Fibroblast of lung (primary cell): ENCODE measurements around the gene RAPGEF2. TPM values are rescaled to one million over a fixed set of nuclear protein-coding genes. Genes with fewer than 3 reads are reported as not detected.

Source experiments
- DNase-seq, 2 donors: peaks; one replicate each; pipeline versions ENCODE4 v3.0.0 to v3.0.0-alpha.2; 2010; ENCODE audit warnings: low read depth in 2 of 2
- H2AFZ ChIP-seq: 2 replicates; pipeline ENCODE4 v1.5.1; 2012; ENCODE audit warnings: low read length, control low read depth, inconsistent platforms
- H3K27ac ChIP-seq: 2 replicates; pipeline ENCODE4 v1.5.1; 2011; ENCODE audit warnings: low read length, control low read depth; ENCODE audit not compliant: insufficient read depth
- H3K27me3 ChIP-seq: 2 replicates; pipeline ENCODE4 v1.5.1; 2011; ENCODE audit warnings: mild to moderate bottlenecking, low read length; ENCODE audit not compliant: control insufficient read depth, insufficient read depth
- H3K36me3 ChIP-seq: 2 replicates; pipeline ENCODE4 v1.5.1; 2011; ENCODE audit warnings: low read length; ENCODE audit not compliant: control insufficient read depth, insufficient read depth
- H3K4me1 ChIP-seq: 2 replicates; pipeline ENCODE4 v1.5.1; 2011; ENCODE audit warnings: low read length; ENCODE audit not compliant: control insufficient read depth, insufficient read depth; ENCODE audit errors: extremely low read depth
- H3K4me2 ChIP-seq: 2 replicates; pipeline ENCODE4 v1.5.1; 2011; ENCODE audit warnings: low read length, control low read depth; ENCODE audit not compliant: insufficient read depth; ENCODE audit errors: extremely low read depth
- H3K4me3 ChIP-seq, 4 experiments: fragments of 200-600 bp in 1 of 4; sonication (generic) in 1 of 4; replicated peaks in 1 of 4; 2 replicates each; pipeline ENCODE4 v1.5.1; 2011 to 2016; ENCODE audit warnings: low read length in 4 of 4, low read depth in 3 of 4, mild to moderate bottlenecking in 3 of 4, control low read depth in 2 of 4, inconsistent platforms in 1 of 4, mixed read lengths in 1 of 4; ENCODE audit not compliant: insufficient read depth in 1 of 4; ENCODE audit errors: control extremely low read depth in 1 of 4
- H3K79me2 ChIP-seq: 2 replicates; pipeline ENCODE4 v1.5.1; 2012; ENCODE audit warnings: mild to moderate bottlenecking, low read length, inconsistent platforms; ENCODE audit not compliant: control insufficient read depth, insufficient read depth
- H3K9ac ChIP-seq: 2 replicates; pipeline ENCODE4 v1.5.1; 2011; ENCODE audit warnings: mild to moderate bottlenecking, low read length, control low read depth; ENCODE audit not compliant: insufficient read depth
- H3K9me3 ChIP-seq: 2 replicates; pipeline ENCODE4 v1.5.1; 2012; ENCODE audit warnings: low read depth, low read length; ENCODE audit not compliant: control insufficient read depth, insufficient read depth
- H4K20me1 ChIP-seq: 2 replicates; pipeline ENCODE4 v1.5.1; 2011; ENCODE audit warnings: low read length; ENCODE audit not compliant: control insufficient read depth, insufficient read depth; ENCODE audit errors: extremely low read depth
- EZH2 ChIP-seq: IDR thresholded peaks from 2 replicates; pipeline ENCODE4 v1.5.1; 2012; ENCODE audit warnings: low read length, control low read depth, mild to moderate bottlenecking; ENCODE audit errors: missing control alignments
- polyA plus RNA-seq, 2 donors: library from polyadenylated mRNA; depleted of rRNA in 1 of 2; stranded (reverse) in 1 of 2; unstranded in 1 of 2; fragments of >200 nt; gene quantifications; 2 replicates each; pipeline ENCODE4 v1.2.1, GENCODE V29; 2011 to 2012; ENCODE audit warnings: missing spikeins in 1 of 2
- total RNA-seq: library from RNA; depleted of rRNA; stranded (reverse); fragments of >200 nt; gene quantifications from 2 replicates; pipeline ENCODE4 v1.2.1, GENCODE V29; 2014
- TF ChIP-seq, protein P1 (sequence below), 2 donors: IDR thresholded peaks in 1 of 2; conservative IDR thresholded peaks in 1 of 2; 1 replicate in 1 of 2; 2 replicates in 1 of 2; pipeline ENCODE4 v1.5.1; 2011 to 2012; ENCODE audit warnings: low read length in 2 of 2, control low read depth in 1 of 2, inconsistent platforms in 1 of 2, low read depth in 1 of 2, mild to moderate bottlenecking in 1 of 2

RAPGEF2 gene
- total and polyA plus RNA-seq, 2 donors (not counting 1 experiment from before 2014, with no cell fraction given): 45.5 to 58.5 TPM

DNA sequence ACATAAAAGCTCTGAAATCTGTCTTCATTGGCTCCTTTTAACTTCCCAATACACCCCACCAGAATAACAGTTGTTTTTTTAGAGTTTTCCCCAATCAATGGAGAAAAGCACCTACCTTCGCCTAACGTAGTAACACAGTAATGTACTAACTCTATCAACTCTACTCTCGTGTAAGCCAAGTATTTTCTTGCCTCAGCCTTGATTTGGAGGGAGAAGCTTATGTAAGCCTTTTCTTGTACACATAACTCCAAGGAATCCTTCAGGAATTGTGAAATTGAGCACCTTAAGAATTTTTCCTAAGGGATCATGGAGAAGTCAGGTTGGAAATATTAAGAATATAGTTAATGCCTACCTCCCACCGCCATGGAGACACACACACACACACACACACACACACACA lies 181.2 kb downstream of the RAPGEF2 start:
- Histone ChIP-seq H4K20me1 (no peaks in the 10 kb centered on the region), H3K4me3 (peak overlapping the region in 1 of 4 experiments; percentile 3), H3K27me3 (no peaks in the 10 kb centered on the region), H3K9me3 (no peaks in the 10 kb centered on the region), H3K4me2 (peak overlapping the region; percentile 46), H3K36me3 (no peaks in the 10 kb centered on the region), H3K79me2 (peaks cover 8% of the 10 kb centered on the region), H2AFZ (no peak overlapping the region), H3K27ac (peak overlapping the region; percentile 38), H3K4me1 (peaks cover 7% of the 10 kb centered on the region), H3K9ac (no peak overlapping the region)
- peak; percentile 27 to 74 for DNase-seq
- TF ChIP-seq EZH2: no peak
- TF ChIP-seq, protein P1, sequence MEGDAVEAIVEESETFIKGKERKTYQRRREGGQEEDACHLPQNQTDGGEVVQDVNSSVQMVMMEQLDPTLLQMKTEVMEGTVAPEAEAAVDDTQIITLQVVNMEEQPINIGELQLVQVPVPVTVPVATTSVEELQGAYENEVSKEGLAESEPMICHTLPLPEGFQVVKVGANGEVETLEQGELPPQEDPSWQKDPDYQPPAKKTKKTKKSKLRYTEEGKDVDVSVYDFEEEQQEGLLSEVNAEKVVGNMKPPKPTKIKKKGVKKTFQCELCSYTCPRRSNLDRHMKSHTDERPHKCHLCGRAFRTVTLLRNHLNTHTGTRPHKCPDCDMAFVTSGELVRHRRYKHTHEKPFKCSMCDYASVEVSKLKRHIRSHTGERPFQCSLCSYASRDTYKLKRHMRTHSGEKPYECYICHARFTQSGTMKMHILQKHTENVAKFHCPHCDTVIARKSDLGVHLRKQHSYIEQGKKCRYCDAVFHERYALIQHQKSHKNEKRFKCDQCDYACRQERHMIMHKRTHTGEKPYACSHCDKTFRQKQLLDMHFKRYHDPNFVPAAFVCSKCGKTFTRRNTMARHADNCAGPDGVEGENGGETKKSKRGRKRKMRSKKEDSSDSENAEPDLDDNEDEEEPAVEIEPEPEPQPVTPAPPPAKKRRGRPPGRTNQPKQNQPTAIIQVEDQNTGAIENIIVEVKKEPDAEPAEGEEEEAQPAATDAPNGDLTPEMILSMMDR (conservative IDR thresholded peaks at IDR 0.05 in 1 of 2, IDR thresholded peaks at IDR 0.05 in 1 of 2; ENCODE audit: low read depth in 1 of 2, low read length in 2 of 2): no peak

DNA sequence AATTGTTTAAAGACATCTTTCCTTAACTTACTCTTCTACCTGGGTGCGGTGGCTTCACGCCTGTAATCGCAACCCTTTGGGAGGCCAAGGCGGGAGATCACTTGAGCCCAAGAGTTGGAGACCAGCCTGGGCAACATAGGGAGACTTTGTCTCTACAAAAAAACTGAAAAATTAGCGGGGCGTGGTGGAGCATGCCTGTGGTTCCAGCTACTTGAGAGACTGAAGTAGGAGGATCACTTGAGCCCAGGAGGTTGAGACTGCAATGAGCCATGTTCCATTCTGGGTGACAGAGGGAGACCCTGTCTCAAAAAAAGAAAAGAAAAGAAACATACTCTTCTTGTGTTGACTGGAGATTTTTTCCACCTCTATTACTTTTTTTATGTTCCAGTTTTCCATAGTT lies 181.9 kb downstream of the RAPGEF2 start:
- no peak overlapping the region for H3K4me3 ChIP-seq
- H3K9me3 ChIP-seq: no peaks in the 10 kb centered on the region
- H3K4me1 ChIP-seq: peaks cover 7% of the 10 kb centered on the region
- H3K36me3 ChIP-seq: no peaks in the 10 kb centered on the region
- H3K4me2 ChIP-seq: no peak overlapping the region
- no peaks in the 10 kb centered on the region for H3K27me3 ChIP-seq
- H4K20me1 ChIP-seq: no peaks in the 10 kb centered on the region
- H3K27ac ChIP-seq: no peak overlapping the region
- no peak for TF ChIP-seq EZH2
- TF ChIP-seq, protein P1 (conservative IDR thresholded peaks at IDR 0.05 in 1 of 2, IDR thresholded peaks at IDR 0.05 in 1 of 2; ENCODE audit: low read depth in 1 of 2, low read length in 2 of 2): no peak
- peak in 1 of 2 donors; percentile 36 for DNase-seq
- no peak overlapping the region for H2AFZ ChIP-seq
- no peak overlapping the region for H3K9ac ChIP-seq
- peaks cover 8% of the 10 kb centered on the region for H3K79me2 ChIP-seq

DNA sequence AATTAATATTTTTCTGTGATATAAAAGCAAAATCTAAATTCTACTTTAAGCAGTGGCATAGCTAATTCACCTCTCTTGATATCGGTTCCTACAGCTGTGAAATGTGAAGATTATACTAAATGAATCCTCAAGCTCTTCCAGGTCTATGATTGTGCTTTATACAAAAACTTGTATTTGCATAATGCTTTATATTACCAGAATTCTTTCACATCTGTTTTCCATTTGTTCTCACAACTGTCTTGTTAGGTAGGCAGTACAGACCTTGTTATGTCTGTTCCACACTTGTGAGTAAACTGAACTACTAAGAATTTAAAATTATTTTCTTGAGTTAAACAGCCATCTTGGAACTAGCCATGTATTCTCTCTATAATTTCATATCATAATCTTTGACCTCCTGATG lies 184.9 kb downstream of the RAPGEF2 start:
- TF ChIP-seq, protein P1 (conservative IDR thresholded peaks at IDR 0.05 in 1 of 2, IDR thresholded peaks at IDR 0.05 in 1 of 2; ENCODE audit: low read depth in 1 of 2, low read length in 2 of 2): no peak
- TF ChIP-seq EZH2: no peak
- no peaks in the 10 kb centered on the region for H3K9me3 ChIP-seq

More for the DNA sequence above, 184.9 kb downstream of the RAPGEF2 start:
- H3K27ac ChIP-seq: no peak overlapping the region
- H3K36me3 ChIP-seq: no peaks in the 10 kb centered on the region
- no peak overlapping the region for H2AFZ ChIP-seq
- no peaks in the 10 kb centered on the region for H3K27me3 ChIP-seq
- DNase-seq: no peak
- H3K4me2 ChIP-seq: no peak overlapping the region
- H3K4me3 ChIP-seq: no peak overlapping the region
- H3K9ac ChIP-seq: no peak overlapping the region
- peaks cover 9% of the 10 kb centered on the region for H3K4me1 ChIP-seq
- H3K79me2 ChIP-seq: peaks cover 10% of the 10 kb centered on the region
- no peaks in the 10 kb centered on the region for H4K20me1 ChIP-seq
